OCI-LY1 (cell line): ENCODE measurements around the gene CUX1.
"Not testable (repeated sequence)": the region's sequence is repeated elsewhere in the genome, so short reads cannot be mapped to it uniquely, and the experiment has no call there.

Experiments used
- H2AFZ ChIP-seq: fragments of 200-600 bp; sonication (generic), shearing (Covaris generic); 2 replicates; pipeline ENCODE4 v1.6.0; 2014; ENCODE audit warnings: antibody characterized with exemption, mild to moderate bottlenecking, low read length
- H3F3A ChIP-seq: fragments of 200-600 bp; sonication (generic), shearing (Covaris generic); 2 replicates; pipeline ENCODE4 v1.6.0; 2014; ENCODE audit warnings: mild to moderate bottlenecking, antibody characterized with exemption, low read length, moderate library complexity; ENCODE audit not compliant: insufficient read depth
- H3K27ac ChIP-seq: fragments of 200-600 bp; sonication (generic); 2 replicates; pipeline ENCODE4 v1.5.1; 2014; ENCODE audit warnings: low read length, mixed run types, mild to moderate bottlenecking, low read depth; ENCODE audit not compliant: poor library complexity, severe bottlenecking
- H3K27me3 ChIP-seq: fragments of 200-600 bp; sonication (generic); 2 replicates; pipeline ENCODE4 v1.6.0; 2014; ENCODE audit warnings: antibody characterized with exemption, mild to moderate bottlenecking, low read length, moderate library complexity; ENCODE audit not compliant: insufficient read depth
- H3K36me3 ChIP-seq: fragments of 200-600 bp; sonication (generic); 2 replicates; pipeline ENCODE4 v1.6.1; 2014; ENCODE audit warnings: mild to moderate bottlenecking, antibody characterized with exemption, low read length, moderate library complexity, mixed read lengths; ENCODE audit not compliant: insufficient read depth
- H3K4me1 ChIP-seq: fragments of 200-600 bp; sonication (generic); 2 replicates; pipeline ENCODE4 v1.5.1; 2014; ENCODE audit warnings: mild to moderate bottlenecking, low read length, moderate library complexity; ENCODE audit not compliant: insufficient read depth, severe bottlenecking
- H3K4me2 ChIP-seq: fragments of 200-600 bp; sonication (generic), shearing (Covaris generic); 2 replicates; pipeline ENCODE4 v1.6.1; 2014; ENCODE audit warnings: low read length
- H3K4me3 ChIP-seq: fragments of 200-600 bp; sonication (generic); 2 replicates; pipeline ENCODE4 v1.5.1; 2014; ENCODE audit warnings: low read length, low read depth, mild to moderate bottlenecking, mixed read lengths; ENCODE audit not compliant: poor library complexity, severe bottlenecking
- H3K79me2 ChIP-seq: fragments of 200-600 bp; shearing (Covaris generic); 2 replicates; pipeline ENCODE4 v1.6.1; 2016; ENCODE audit warnings: mixed run types, low read length, mixed read lengths; ENCODE audit not compliant: insufficient read depth
- H3K9ac ChIP-seq: fragments of 200-600 bp; sonication (generic), shearing (Covaris generic); 2 replicates; pipeline ENCODE4 v1.6.1; 2014; ENCODE audit warnings: mild to moderate bottlenecking, low read length, mixed read lengths
- H3K9me2 ChIP-seq: fragments of 200-600 bp; sonication (generic), shearing (Covaris generic); 2 replicates; pipeline ENCODE4 v1.6.1; 2014; ENCODE audit warnings: low read depth, mild to moderate bottlenecking, low read length, mixed read lengths
- H3K9me3 ChIP-seq: fragments of 200-600 bp; shearing (Covaris generic); 2 replicates; pipeline ENCODE4 v1.6.1; 2014; ENCODE audit warnings: low read length, mixed read lengths
- H4K20me1 ChIP-seq: fragments of 200-600 bp; sonication (generic), shearing (Covaris generic); 2 replicates; pipeline ENCODE4 v1.6.0; 2016; ENCODE audit warnings: mild to moderate bottlenecking, low read length; ENCODE audit not compliant: insufficient read depth
- CTCF ChIP-seq: fragments of 200-600 bp; sonication (generic), shearing (Covaris generic); IDR thresholded peaks from 2 replicates; pipeline ENCODE4 v1.5.1; 2017; ENCODE audit warnings: mild to moderate bottlenecking, antibody characterized with exemption, low read length, moderate library complexity, mixed read lengths
- EZH2 ChIP-seq: fragments of 200-600 bp; sonication (generic), shearing (Covaris generic); IDR thresholded peaks from 2 replicates; pipeline ENCODE4 v1.8.0; 2017; ENCODE audit warnings: borderline replicate concordance, mixed run types, mild to moderate bottlenecking, antibody characterized with exemption, low read length, moderate library complexity, mixed read lengths

Gene CUX1

DNA sequence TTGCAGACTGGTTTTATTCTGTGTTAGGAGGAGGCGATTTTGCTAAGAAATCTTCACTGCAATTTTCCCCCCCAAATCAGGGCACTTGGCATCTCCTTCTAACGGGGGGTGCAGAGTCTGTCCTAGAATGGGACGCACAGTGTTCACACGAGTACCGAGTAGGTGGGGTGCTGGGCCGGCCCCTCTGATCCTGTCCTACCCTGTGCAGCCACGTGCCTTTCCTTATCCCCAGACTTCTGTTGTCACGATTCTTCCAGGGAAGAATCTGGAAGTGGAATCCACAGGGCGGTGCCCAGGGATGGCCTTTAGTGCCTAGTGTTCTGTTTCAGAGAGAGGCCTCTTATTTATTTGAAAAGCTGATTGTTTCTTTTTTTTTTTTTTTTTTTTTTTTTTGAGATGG is 16.4 kb downstream of the CUX1 start:
- H3K4me2 ChIP-seq, result peak overlapping the region; percentile 24; the same call in 1 of the 2 replicates
- H3K9me2 ChIP-seq, result no peaks in the 10 kb centered on the region
- peaks cover 59% of the 10 kb centered on the region for H3K36me3 ChIP-seq
- peaks cover 100% of the 10 kb centered on the region for H3K79me2 ChIP-seq
- no peak overlapping the region for H3K4me3 ChIP-seq
- no peak overlapping the region for H2AFZ ChIP-seq
- peaks cover 59% of the 10 kb centered on the region for H3K4me1 ChIP-seq
- peak overlapping the region; percentile 28 for H3K27ac ChIP-seq
- H4K20me1 ChIP-seq, result no peaks in the 10 kb centered on the region; the same call in 1 of the 2 replicates
- no peak overlapping the region for H3K9ac ChIP-seq
- TF ChIP-seq EZH2 (no peak), CTCF (no peak)
- H3K9me3 ChIP-seq, result no peaks in the 10 kb centered on the region
- no peaks in the 10 kb centered on the region for H3K27me3 ChIP-seq
- H3F3A ChIP-seq, result no peaks in the 10 kb centered on the region

- H3K27me3 ChIP-seq, result no peaks in the 10 kb centered on the region
- no peaks in the 10 kb centered on the region for H3F3A ChIP-seq
- H3K4me3 ChIP-seq, result no peak overlapping the region
- no peak overlapping the region for H3K9ac ChIP-seq
- H3K36me3 ChIP-seq, result peaks cover 56% of the 10 kb centered on the region
- peaks cover under 1% of the 10 kb centered on the region; the same call in 1 of the 2 replicates for H4K20me1 ChIP-seq
- peaks cover 61% of the 10 kb centered on the region for H3K4me1 ChIP-seq
- H3K4me2 ChIP-seq, result no peak overlapping the region
- no peaks in the 10 kb centered on the region for H3K9me2 ChIP-seq
- TF ChIP-seq CTCF, result no peak
- no peak for TF ChIP-seq EZH2
- no peak overlapping the region for H3K27ac ChIP-seq
- peaks cover 100% of the 10 kb centered on the region for H3K79me2 ChIP-seq
- H3K9me3 ChIP-seq, result 0 out of 2 replicates have a peak, but pooled peaks cover under 1% of the 10 kb centered on the region
- no peak overlapping the region for H2AFZ ChIP-seq
Measured at GRCh38 chr7:101835136-101835535, 17.7 kb downstream of the CUX1 start.

DNA sequence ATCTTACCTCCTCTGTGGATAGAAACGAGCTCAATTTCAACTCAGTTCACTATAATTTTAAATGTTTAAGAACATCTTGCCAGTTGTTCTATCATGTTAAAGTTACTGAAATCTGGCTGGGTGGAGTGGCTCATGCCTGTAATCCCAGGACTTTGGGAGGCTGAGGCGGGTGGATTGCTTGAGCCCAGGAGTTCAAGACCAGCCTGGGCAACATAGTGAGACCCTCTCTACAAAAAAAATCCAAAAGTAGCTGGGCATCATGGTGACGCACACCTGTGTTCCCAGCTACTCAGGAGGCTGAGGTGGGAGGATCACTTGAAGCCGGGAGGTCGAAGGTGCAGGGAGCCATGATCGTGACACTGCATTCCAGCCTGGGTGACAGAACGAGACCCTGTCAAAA is 20.0 kb downstream of the CUX1 start:
- Histone ChIP-seq H3K79me2 (peaks cover 100% of the 10 kb centered on the region), H3K4me2 (peak overlapping the region; percentile 13; the same call in 1 of the 2 replicates), H3K27ac (peak overlapping the region; percentile 28), H3K36me3 (peaks cover 45% of the 10 kb centered on the region), H3K4me1 (peaks cover 60% of the 10 kb centered on the region)
- not testable (repeated sequence) for H4K20me1 ChIP-seq, H3K4me3 ChIP-seq, H3K9ac ChIP-seq, H3F3A ChIP-seq, H2AFZ ChIP-seq, H3K27me3 ChIP-seq, H3K9me3 ChIP-seq, H3K9me2 ChIP-seq

- Histone ChIP-seq H3K4me1 (peaks cover 45% of the 10 kb centered on the region), H3K27ac (no peak overlapping the region), H3F3A (no peaks in the 10 kb centered on the region), H3K79me2 (peaks cover 99% of the 10 kb centered on the region), H3K4me2 (no peak overlapping the region), H2AFZ (no peak overlapping the region), H3K9ac (no peak overlapping the region), H3K27me3 (no peaks in the 10 kb centered on the region), H4K20me1 (peaks cover 3% of the 10 kb centered on the region; the same call in 1 of the 2 replicates), H3K36me3 (peaks cover 50% of the 10 kb centered on the region), H3K9me3 (peaks cover 9% of the 10 kb centered on the region), H3K9me2 (no peaks in the 10 kb centered on the region), H3K4me3 (no peak overlapping the region)
- TF ChIP-seq CTCF (no peak), EZH2 (no peak)
Measured at GRCh38 chr7:101838837-101839483, 21.5 kb downstream of the CUX1 start.
